MCF 10A (cell line): Measurements from ENCODE around the gene NANS. TPM values are rescaled to one million over a fixed set of nuclear protein-coding genes. Genes with fewer than 3 reads are reported as not detected.
A peak's percentile ranks its signal among the peaks of the same experiment; 100 is the strongest.

Source experiments
- BruUV-seq: library from RNA; stranded (reverse); fragments of 400-500 nt; replicated peaks from 2 replicates; lab custom pipeline; 2021; lab: Mats Ljungman, UMichigan
- CTCF ChIA-PET: fragments of 300-600 bp; sonication (Branson Sonifier 250); formaldehyde crosslinking; extraction: SDS; loops from one replicate; lab custom pipeline; 2021; ENCODE audit warnings: antibody characterized with exemption, inconsistent platforms; lab: Yijun Ruan, JAX
- POLR2A ChIA-PET: fragments of 300-600, 350-650 bp; sonication (Branson Sonifier 250); formaldehyde crosslinking; extraction: SDS; loops from one replicate; lab custom pipeline; 2020; ENCODE audit warnings: antibody characterized with exemption, inconsistent platforms; lab: Yijun Ruan, JAX
- DNase-seq: peaks from one replicate; pipeline ENCODE4 v3.0.0-alpha.2; 2018; ENCODE audit not compliant: unreplicated experiment
- H3K27ac Mint-ChIP-seq: one replicate; pipeline ENCODE4 v1.8.0; 2022; ENCODE audit warnings: mild to moderate bottlenecking, low read depth, mixed read lengths; ENCODE audit not compliant: unreplicated experiment
- H3K27me3 Mint-ChIP-seq: one replicate; pipeline ENCODE4 v1.8.0; 2022; ENCODE audit warnings: mixed read lengths; ENCODE audit not compliant: insufficient read depth, unreplicated experiment
- H3K36me3 Mint-ChIP-seq: one replicate; pipeline ENCODE4 v1.8.0; 2022; ENCODE audit warnings: mild to moderate bottlenecking, moderate library complexity, mixed read lengths; ENCODE audit not compliant: insufficient read depth, unreplicated experiment
- H3K4me1 Mint-ChIP-seq: one replicate; pipeline ENCODE4 v1.8.0; 2022; ENCODE audit warnings: mixed read lengths; ENCODE audit not compliant: insufficient read depth, unreplicated experiment
- H3K4me3 Mint-ChIP-seq: one replicate; pipeline ENCODE4 v1.8.0; 2022; ENCODE audit warnings: mild to moderate bottlenecking, moderate library complexity, mixed read lengths; ENCODE audit not compliant: unreplicated experiment
- H3K9me3 Mint-ChIP-seq: one replicate; pipeline ENCODE4 v1.8.0; 2022; ENCODE audit warnings: mixed read lengths; ENCODE audit not compliant: unreplicated experiment
- intact Hi-C: fragments of 100-400 bp; cut with micrococcal nuclease; formaldehyde crosslinking; loops from 2 replicates; pipeline ENCODE4 v1.14.1; 2022
- total RNA-seq: library from RNA; stranded (reverse); gene quantifications from 2 replicates; pipeline ENCODE4 v1.2.3, GENCODE V29; 2022
- TF ChIP-seq, protein P1 (sequence below): fragments of 200-600 bp; IDR thresholded peaks from one replicate; pipeline ENCODE4 v1.8.0; 2022; ENCODE audit warnings: antibody characterized with exemption, mild to moderate bottlenecking; ENCODE audit not compliant: unreplicated experiment

The NANS gene
- total RNA-seq, 1 experiment from 2014 or later: 80.8 TPM

DNA sequence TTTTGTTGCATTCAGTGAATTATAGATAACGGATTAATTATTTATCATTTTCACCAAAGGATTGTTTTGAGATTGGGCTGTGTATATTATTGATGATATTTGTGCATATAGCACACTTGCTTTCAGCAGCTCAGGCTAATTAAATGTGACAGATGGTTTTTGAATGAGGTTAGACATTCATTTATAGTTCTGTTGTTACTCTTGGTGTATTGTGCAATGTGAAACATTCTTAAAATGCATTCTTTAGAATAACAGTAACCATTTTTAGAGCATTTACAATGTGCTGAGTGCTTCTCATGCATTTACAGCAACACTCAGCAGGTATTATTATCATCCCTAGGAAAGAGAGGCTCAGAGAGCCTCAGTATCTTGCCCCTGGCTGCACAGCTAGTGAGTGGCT lies 23.8 kb downstream of the NANS start:
- Mint-ChIP-seq H3K36me3 (peaks cover 55% of the 10 kb centered on the region), H3K4me3 (no peak overlapping the region), H3K27ac (no peak overlapping the region), H3K4me1 (no peaks in the 10 kb centered on the region), H3K27me3 (no peaks in the 10 kb centered on the region), H3K9me3 (no peaks in the 10 kb centered on the region)
- intact Hi-C loops: no loop called here
- BruUV-seq: no TSS peak
- TF ChIP-seq, protein P1, sequence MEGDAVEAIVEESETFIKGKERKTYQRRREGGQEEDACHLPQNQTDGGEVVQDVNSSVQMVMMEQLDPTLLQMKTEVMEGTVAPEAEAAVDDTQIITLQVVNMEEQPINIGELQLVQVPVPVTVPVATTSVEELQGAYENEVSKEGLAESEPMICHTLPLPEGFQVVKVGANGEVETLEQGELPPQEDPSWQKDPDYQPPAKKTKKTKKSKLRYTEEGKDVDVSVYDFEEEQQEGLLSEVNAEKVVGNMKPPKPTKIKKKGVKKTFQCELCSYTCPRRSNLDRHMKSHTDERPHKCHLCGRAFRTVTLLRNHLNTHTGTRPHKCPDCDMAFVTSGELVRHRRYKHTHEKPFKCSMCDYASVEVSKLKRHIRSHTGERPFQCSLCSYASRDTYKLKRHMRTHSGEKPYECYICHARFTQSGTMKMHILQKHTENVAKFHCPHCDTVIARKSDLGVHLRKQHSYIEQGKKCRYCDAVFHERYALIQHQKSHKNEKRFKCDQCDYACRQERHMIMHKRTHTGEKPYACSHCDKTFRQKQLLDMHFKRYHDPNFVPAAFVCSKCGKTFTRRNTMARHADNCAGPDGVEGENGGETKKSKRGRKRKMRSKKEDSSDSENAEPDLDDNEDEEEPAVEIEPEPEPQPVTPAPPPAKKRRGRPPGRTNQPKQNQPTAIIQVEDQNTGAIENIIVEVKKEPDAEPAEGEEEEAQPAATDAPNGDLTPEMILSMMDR: no peak
- DNase-seq: no peak
- CTCF ChIA-PET: interaction anchor here (0.6 to 1.9 kb wide), 5 partner anchors 8 to 161 kb away, joined by 3 to 8 read pairs (median 3); partner anchors contain the start of gene TRIM14
- POLR2A ChIA-PET: interaction anchor here (0.7 to 1.5 kb wide), 2 partner anchors 22 to 744 kb away, joined by 3 to 4 read pairs; no protein-coding TSS in a partner anchor

DNA sequence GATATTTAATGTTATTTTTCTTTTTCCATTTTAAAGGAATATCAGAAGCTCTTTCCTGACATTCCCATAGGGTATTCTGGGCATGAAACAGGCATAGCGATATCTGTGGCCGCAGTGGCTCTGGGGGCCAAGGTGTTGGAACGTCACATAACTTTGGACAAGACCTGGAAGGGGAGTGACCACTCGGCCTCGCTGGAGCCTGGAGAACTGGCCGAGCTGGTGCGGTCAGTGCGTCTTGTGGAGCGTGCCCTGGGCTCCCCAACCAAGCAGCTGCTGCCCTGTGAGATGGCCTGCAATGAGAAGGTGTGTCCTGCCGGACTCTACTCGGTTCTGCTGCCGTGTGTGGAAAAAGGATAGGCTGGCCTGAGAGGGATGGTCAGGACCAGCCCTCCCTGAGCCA lies 24.2 kb downstream of the NANS start:
- BruUV-seq: no TSS peak
- Mint-ChIP-seq H3K4me1 (no peaks in the 10 kb centered on the region), H3K9me3 (no peaks in the 10 kb centered on the region), H3K27ac (no peak overlapping the region), H3K36me3 (peaks cover 55% of the 10 kb centered on the region), H3K4me3 (no peak overlapping the region), H3K27me3 (no peaks in the 10 kb centered on the region)
- no peak for DNase-seq
- TF ChIP-seq, protein P1: no peak
- intact Hi-C loops: no loop called here
- ChIA-PET CTCF (interaction anchor here (0.6 to 1.9 kb wide), 3 partner anchors 8 to 160 kb away, joined by 3 to 8 read pairs (median 6); no protein-coding TSS in a partner anchor), POLR2A (interaction anchor here (0.7 kb wide), 1 partner anchor 743 kb away, joined by 3 read pairs; no protein-coding TSS in a partner anchor)

DNA sequence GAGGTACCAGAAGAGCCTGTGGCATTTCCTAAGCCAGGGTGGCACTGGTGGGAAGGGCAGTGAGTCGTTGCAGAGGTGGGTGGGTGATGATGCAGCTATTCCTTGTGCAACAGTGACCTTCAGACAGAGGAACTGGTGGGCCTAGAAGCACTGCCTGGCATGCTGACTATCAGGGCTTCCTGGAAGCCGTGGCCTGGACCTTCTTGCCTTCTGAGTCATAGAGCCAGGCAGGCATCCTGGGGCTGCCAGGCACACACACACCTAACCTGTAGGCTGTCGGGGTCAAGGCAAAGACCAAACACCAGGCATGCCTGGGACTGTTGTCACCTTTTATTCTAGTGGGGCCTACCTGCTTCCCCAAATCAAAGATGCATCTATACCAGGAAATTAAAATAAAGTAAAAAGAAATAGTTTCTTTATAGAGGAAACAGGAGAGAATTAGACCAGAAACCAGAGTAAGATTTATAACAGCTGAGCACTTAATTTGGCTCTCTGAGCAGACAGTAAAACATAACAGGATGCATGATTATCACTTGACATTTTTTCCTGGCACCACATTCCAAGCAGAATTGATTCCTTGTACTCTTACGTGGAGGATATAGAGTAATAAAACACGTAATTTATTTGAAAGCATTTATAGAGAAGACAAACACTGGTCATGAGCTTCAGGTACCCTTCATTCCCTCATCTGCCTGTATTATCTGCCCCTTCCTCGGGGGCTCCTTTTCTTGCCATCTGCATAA lies 25.1 kb downstream of the NANS start:
- no peaks in the 10 kb centered on the region for H3K4me1 Mint-ChIP-seq
- ChIA-PET POLR2A (no interaction called here), CTCF (interaction anchor here (0.6 kb wide), 1 partner anchor 20 kb away, joined by 5 read pairs; no protein-coding TSS in a partner anchor)
- no peak overlapping the region for H3K27ac Mint-ChIP-seq
- peak; percentile 87 for DNase-seq
- H3K9me3 Mint-ChIP-seq: no peaks in the 10 kb centered on the region
- intact Hi-C loops: no loop called here
- TF ChIP-seq, protein P1: no peak
- peaks cover 55% of the 10 kb centered on the region for H3K36me3 Mint-ChIP-seq
- BruUV-seq: no TSS peak
- H3K4me3 Mint-ChIP-seq: no peak overlapping the region
- H3K27me3 Mint-ChIP-seq: no peaks in the 10 kb centered on the region

DNA sequence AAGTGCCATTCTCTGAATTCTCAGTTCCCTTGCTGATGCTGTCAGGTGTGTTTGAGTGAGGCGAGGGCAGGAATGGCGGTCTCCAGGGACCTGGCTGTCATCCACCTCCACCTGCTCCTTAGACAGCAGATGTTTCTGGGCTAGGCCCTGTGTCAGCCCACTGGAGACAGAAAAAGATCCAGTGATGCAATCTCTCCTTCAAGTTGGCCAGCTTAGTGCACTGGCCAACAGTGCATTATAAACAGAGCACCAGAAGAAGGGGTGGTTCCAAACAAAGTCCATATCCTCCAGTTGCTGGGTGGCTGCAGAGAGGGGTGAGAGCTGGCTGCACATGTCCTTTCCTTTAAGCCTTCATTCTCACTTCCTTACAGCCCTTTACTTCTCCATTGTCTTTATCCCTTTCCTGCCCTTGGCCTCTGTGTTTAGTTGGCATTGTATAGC lies 26.5 kb downstream of the NANS start:
- TF ChIP-seq, protein P1: no peak
- CTCF ChIA-PET: no interaction called here
- DNase-seq: no peak
- intact Hi-C loops: no loop called here
- POLR2A ChIA-PET: interaction anchor here (0.6 kb wide), 1 partner anchor 172 kb away, joined by 3 read pairs; the partner anchor contains the start of gene TBC1D2
- H3K4me3 Mint-ChIP-seq: no peak overlapping the region
- peaks cover 48% of the 10 kb centered on the region for H3K36me3 Mint-ChIP-seq
- no peak overlapping the region for H3K27ac Mint-ChIP-seq
- H3K4me1 Mint-ChIP-seq: no peaks in the 10 kb centered on the region
- H3K27me3 Mint-ChIP-seq: no peaks in the 10 kb centered on the region
- BruUV-seq: no TSS peak
- H3K9me3 Mint-ChIP-seq: no peaks in the 10 kb centered on the region
